A673 (cell line): ENCODE data around the gene GPT2.

Experiments
- EZH2 ChIP-seq: fragments of 200-600 bp; sonication (generic); IDR thresholded peaks from 2 replicates; pipeline ENCODE4 v1.6.1; 2017; ENCODE audit warnings: borderline replicate concordance, low read depth, mild to moderate bottlenecking, mixed read lengths, antibody characterized with exemption, low read length; ENCODE audit not compliant: poor library complexity, severe bottlenecking
- TF ChIP-seq, protein P1 (sequence below): fragments of 300-800, 200-600 bp; sonication (generic); conservative IDR thresholded peaks from 2 replicates; pipeline ENCODE4 v1.5.1; 2017; ENCODE audit warnings: low read depth, mild to moderate bottlenecking, antibody characterized with exemption, low read length, moderate library complexity, mixed read lengths

DNA sequence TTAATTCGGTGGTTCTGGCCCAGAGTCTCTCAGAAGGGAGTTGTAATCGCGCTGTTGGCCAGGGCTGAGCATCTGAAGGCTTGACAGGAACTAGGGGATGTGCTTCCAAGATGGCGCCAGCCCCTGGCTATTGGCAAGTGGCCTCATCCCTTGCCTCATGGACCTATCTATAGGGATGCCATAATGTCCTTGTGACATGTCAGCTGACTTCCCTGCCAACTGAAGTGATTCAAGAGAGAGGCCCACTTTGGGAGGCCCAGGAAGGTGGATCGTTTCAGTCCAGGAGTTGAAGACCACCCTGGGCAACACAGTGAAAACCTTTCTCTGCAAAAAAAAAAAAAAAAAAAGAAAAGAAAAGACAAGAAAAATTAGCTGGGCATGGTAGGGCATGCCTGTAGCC lies 38.2 kb upstream of the GPT2 start:
- TF ChIP-seq, protein P1, sequence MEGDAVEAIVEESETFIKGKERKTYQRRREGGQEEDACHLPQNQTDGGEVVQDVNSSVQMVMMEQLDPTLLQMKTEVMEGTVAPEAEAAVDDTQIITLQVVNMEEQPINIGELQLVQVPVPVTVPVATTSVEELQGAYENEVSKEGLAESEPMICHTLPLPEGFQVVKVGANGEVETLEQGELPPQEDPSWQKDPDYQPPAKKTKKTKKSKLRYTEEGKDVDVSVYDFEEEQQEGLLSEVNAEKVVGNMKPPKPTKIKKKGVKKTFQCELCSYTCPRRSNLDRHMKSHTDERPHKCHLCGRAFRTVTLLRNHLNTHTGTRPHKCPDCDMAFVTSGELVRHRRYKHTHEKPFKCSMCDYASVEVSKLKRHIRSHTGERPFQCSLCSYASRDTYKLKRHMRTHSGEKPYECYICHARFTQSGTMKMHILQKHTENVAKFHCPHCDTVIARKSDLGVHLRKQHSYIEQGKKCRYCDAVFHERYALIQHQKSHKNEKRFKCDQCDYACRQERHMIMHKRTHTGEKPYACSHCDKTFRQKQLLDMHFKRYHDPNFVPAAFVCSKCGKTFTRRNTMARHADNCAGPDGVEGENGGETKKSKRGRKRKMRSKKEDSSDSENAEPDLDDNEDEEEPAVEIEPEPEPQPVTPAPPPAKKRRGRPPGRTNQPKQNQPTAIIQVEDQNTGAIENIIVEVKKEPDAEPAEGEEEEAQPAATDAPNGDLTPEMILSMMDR: no peak
- no peak for TF ChIP-seq EZH2
